HG02852 (cell line): ENCODE results near the gene IGF2BP3.
"Not testable (repeated sequence)": the region's sequence is repeated elsewhere in the genome, so short reads cannot be mapped to it uniquely, and the experiment has no call there.

ENCODE experiments used
- ATAC-seq: cut with Tn5 transposase; IDR thresholded peaks from one replicate; pipeline ENCODE4 v1.9.1; 2021; ENCODE audit warnings: mild to moderate bottlenecking, moderate library complexity; ENCODE audit not compliant: unreplicated experiment

The IGF2BP3 gene

DNA sequence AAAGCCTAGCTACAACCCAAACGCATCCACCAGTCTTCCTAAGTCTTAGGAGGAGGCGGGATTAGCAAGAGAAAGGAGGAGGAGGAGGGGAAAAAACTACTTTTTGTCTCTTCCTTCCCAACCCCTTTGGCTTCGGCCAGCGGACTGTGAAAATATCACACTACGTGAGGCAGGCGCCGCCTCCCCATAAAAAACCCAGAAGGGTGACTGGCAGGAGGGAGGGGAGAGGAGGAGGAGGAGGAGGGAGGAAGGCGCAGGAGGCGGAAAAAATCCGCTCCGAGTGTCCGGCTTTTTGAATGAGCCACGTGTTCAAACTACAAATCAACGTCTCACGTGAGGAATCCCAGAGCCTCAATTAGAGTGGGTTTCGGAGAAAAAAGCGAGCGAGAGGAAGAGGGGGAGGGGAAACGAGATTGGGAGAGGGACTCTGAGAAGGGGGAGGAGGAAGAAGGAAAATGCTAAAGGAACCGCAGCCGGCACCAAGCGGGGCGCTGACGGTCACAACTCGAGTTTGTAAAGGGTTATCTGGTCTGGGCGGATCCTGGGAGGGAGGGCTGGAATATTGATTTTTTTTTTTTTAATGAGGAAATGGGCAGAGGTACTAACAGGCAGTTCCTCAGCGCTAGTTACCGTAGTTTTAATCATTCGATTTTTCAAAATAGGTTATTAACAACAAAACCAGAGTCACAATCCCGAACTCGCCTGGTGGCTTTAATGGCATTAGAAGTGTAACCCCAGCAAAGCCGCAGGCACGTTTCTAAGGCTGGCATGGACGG, at the start of gene IGF2BP3:
Gene IGF2BP3 (minus strand): TSS at position 162 of the 776 bp plus-strand sequence. CDS start 381 bp downstream, outside the sequence.
- ATAC-seq: no peak

GRCh38 chr7:23514755-23515154, 44.5 kb upstream of the IGF2BP3 start:
- ATAC-seq: peak; percentile 62

- not testable (repeated sequence) for ATAC-seq
Measured at GRCh38 chr7:23513746-23514145, 43.5 kb upstream of the IGF2BP3 start.

DNA sequence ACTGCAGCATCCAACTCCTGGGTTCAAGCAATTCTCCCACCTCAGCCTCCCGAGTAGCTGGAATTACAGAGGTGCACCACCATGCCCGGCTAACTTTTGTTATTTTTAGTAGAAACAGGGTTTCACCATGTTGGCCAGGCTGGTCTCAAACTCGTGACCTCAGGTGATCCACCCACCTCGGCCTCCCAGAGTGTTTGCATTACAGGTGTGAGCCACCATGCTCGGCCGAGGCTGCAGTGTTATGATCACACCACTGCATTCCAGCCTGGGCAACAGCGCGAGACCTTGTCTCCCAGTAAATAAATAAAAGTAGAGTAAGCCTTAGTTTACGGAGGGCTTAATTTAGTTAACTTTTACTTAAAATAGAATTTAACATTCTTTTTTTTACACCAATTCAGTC, 23.7 kb upstream of the IGF2BP3 start:
- no peak for ATAC-seq

GRCh38 chr7:23491502-23491901, 21.2 kb upstream of the IGF2BP3 start:
- ATAC-seq: no peak

DNA sequence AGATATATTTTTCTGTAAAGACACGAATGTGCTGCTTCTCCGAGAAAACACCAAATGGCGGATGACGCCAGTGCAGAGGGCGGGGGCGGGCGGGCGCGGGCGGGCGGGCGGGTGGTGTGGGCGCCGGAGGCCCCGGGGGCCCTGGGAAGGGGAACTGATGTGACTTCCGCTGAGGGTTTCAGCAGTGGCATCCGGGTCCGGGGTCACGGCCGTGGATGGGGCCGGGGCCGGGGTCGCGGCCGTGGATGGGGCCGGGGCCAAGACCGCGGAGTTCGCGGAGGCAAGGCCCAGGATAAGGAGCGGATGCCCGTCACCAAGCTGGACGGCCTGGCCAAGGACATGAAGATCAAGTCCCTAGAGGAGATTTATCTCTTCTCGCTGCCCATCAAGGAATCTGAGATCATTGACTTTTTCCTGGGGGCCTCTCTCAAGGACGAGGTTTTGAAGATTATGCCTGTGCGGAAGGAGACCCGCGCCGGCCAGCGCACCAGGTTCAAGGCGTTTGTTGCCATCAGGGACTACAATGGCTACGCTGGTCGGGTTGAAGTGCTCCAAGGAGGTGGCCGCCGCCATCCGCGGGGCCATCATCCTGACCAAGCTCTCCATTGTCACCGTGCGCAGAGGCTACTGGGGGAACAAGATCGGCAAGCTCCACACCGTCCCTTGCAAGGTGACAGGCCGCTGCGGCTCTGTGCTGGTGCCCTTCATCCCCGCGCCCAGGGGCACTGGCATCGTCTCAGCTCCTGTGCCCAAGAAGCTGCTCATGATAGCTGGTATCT, 20.3 kb upstream of the IGF2BP3 start:
- ATAC-seq: peak; percentile 81

GRCh38 chr7:23488714-23489113, 18.4 kb upstream of the IGF2BP3 start:
- not testable (repeated sequence) for ATAC-seq

GRCh38 chr7:23487670-23488069, 17.4 kb upstream of the IGF2BP3 start:
- no peak for ATAC-seq

DNA sequence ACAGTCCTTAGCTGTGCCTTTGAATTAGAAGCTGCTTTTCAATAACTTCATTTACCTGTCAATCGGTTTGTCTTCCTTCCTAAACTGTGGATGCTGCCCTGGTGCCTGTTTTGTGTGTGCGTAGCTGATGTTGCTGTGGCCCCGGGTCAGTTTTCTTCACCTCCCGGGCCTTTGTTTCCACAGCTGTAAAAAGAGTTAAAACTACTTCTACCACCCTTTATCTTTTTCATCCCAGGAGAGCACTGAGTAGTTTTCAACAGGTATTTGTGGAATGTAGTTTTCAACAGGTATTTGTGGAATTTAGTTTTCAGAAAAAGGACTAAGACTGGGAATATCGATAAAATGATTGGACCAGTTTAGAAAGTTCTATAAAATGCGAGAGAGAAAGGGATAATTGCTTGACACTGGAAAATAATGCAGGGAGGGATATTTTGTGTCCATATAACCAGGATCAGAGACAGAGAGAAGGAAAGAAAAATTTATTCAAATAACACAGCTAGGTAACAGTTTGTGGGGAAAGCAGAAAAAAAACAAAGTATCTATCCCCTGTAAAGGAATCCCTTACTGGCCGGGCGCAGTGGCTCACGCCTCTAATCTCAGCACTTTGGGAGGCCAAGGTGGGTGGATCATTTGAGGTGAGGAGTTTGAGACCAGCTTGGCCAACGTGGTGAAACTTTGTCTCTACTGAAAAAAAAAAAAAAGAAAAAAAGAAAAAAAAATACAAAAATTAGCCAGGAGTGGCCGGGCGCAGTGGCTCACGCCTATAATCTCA, 15.9 kb upstream of the IGF2BP3 start:
- no peak for ATAC-seq

- ATAC-seq: no peak
Measured at GRCh38 chr7:23482686-23483085, 12.4 kb upstream of the IGF2BP3 start.

DNA sequence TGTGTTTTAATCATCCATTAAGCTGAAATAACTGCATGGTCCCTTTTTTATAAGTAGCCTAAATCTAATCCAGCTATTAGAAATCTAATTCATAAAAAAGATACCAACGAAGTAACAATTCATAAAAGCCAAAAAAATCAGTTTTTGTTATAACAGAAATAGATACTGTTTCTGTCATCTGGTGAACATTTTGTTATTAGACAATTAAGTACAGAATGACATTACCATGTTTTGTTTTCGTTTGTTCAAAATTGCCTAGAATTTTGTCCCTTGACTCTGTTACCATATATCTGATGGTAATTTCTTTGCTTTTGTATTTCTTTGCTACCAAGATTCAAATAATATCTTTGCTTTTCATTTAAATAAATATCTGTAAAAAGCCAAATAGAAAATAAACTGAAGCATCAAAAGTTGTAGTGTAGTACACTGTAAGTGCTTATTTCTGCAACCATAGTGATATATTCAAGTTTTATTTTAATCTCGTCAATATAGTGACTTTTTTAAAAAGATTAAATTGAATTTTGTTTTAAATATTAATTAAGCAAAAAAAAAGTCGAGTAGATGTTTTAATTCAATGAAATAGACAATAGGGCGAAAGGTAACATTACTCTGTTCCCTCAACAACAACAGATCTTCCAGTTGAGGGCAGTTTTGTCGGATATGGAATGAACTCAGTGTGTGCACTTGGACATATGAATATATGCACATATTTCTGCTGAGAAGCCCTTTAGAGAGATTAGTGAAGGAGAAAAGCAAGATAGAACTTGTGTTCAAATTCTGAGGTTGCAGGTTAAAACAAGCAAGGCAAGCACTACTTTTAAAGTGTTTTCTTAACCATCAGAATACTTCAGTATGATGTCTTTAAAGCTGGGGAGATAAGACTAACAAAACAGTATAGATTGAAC, 7.9 kb upstream of the IGF2BP3 start:
- no peak for ATAC-seq

DNA sequence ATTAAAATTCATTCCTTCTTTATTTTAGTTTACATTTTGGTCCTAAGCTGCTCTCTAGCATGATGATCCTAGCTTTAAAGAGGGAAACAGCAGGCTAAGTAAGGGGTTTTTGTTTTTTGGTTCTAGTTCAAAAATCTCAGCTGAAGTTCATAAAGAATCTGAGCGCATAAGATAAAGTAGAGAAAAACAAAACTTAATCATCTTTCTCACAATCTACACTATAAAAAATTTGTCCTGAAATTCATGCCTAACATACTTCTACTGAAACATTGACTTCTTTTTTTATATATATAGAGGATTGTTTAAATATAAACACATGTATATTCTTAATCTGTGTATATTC, 6.8 kb upstream of the IGF2BP3 start:
- no peak for ATAC-seq

DNA sequence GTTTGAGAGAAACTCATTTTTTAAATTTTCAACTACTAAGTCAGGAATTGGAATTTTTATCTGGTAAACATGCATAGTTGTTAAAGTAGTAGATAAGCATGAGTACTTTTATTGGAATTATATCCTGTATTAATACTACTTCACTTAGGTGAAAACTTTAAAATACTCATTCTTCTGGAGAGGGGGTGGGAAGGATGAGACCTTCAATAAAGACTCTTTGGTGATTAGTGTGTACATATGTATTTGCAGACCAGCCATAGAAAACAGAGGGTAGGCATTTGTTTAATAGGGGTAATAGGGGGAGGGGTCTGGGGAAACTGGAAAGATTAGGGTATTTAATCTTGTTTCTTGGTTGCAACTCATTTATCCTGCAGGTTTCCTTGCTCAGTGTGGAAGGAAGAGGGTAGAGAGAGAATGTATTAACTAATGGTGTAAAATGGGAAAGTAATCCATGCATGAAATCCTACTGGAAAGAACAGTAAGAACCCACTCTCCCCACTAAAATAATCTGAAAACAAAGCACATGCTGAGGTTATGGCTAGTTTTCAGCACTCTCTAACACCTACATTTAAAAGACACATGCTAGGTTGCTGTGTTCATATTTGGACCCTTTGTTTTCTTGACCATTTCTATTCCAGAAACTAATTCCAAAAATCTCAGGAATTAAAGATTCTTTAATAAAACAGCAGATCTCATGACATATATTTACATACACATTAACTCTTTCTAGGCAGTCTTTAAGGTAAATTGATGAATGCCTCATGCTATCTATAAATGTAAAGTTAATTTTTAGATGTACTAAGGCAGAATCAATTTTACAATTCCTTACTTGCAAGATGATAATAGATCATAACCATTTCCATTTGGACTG, 6.2 kb upstream of the IGF2BP3 start:
- no peak for ATAC-seq

- ATAC-seq: no peak
Measured at GRCh38 chr7:23475576-23475839, 5.2 kb upstream of the IGF2BP3 start.

DNA sequence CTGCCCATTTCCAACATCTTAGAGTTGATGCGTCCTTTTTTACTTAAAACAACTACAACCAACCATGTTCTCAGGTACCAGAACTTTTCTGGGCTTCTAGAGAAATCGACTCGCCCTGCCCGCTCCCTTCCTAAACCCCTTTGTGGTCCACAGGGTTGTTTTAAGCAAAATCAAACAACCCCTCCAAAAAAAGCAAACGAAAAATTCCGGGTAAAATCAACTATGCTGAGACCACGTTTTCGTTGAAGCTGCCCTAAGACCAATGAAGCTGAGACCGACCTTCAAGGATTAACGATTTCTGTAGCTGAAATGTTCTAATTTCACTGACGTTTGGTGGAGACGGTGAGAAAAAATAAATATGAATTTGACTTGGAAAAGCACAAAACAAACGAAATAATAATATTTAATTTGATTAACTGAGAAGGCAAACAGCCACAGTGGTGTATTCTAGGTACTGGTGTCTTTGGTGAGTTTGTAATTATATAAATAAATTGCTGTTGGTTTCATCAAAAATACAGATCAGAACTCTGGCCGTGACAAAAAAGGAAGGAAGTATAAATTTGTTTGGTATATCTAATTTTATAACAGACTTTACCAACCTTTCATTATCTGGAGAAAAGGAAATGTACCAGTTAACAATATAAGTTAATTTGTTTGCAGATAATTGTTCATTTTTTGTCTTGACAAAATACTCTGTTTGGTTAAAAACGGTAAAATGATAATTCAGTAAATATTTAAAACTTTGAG, 4.7 kb upstream of the IGF2BP3 start:
- ATAC-seq: no peak

DNA sequence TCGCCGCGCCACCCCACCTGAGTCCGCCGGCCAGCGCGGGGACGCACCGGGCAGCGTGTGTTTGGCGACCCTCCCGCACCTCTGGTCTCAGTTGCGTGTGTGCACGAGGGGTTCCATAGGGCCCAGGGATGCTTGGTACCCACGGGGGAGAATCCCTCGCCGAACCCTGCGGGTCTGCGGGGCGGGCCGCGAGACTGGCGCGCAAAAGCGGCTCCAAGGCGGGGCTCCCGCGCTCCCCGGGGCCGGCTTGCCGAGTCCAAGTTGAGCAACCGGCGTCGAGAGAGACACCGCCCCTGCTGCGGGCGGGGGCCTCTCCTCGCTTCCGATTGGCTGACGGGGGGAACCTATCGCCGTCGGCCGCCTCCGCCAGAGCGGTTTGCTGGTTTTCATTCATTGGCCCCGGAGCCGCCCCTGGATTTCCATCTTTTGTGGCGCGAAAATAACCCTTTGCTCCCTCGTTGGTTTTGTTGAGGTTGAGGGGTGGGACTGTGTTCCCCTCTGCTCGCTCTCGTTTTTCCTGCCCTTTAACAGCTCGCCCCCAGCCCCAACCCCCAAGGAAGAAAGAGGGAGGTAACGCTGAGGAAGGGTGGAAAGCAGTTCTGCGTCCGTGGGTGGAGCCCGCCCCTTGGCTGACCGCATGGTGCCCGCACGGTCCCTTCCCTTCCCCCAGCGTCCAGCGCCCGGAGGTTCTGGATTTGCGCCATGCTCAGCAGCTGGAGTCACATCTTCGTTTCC, 4.0 kb upstream of the IGF2BP3 start:
- ATAC-seq: peak; percentile 77

- ATAC-seq: peak; percentile 23
Measured at GRCh38 chr7:23473844-23474093, 3.5 kb upstream of the IGF2BP3 start.

DNA sequence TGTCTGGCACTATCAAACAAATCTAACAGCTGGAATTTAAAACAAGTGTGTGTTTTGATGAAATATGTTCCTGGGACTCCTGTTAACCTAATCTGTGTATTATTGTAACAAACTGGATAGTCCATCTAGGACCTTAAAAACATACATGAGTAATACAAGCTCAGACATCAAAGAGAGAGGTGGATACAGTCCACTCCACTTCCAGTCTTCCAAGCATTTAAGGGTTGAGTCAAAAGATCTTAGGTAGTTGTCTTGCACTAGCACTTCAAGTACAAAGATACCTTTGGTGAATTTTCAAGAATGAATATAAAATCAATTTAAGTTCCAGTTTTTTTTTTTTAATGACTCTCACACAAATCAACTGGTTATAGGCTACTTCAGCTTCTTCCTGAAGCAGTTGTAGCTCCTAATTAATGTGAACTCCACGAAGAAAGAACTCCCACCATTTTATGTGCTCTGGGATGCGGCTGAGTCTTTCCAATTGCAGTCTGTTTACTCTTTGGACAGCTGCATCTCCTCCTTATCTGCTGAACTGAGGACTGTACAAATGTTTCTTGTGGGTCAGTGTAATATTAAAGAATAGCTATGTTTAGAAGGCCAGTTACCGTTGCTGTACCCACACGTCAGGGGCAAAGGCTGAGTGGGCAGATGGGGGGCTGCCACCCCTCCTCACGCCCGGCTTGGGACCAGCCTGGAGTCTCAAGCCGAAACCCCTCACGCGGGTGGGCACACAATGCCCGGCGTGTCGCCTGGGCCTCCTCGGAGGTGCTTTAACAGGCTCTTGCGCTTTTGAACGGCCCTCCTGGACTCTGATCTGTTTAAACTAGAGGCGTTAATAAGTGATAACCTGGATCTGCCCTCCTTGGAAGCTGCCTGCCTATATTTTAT, 2.9 kb upstream of the IGF2BP3 start:
- ATAC-seq: no peak
